Neural progenitor cell (in vitro differentiated cells): ENCODE data around the gene FHIP1A. TPM values are rescaled to one million over a fixed set of nuclear protein-coding genes. Genes with fewer than 3 reads are reported as not detected.

Experiments
- DNase-seq: peaks from one replicate; pipeline ENCODE4 v3.0.0-alpha.2; 2016; ENCODE audit warnings: low spot score
- H2AFZ ChIP-seq: fragments of 200-600 bp; sonication (generic); replicated peaks from 2 replicates; pipeline ENCODE4 v1.6.1; 2016; ENCODE audit warnings: antibody characterized with exemption
- H3F3A ChIP-seq: fragments of 200-600 bp; sonication (generic); 2 replicates; pipeline ENCODE4 v1.6.1; 2016; ENCODE audit warnings: antibody characterized with exemption, low read depth
- H3K27ac ChIP-seq: fragments of 200-600 bp; sonication (generic); 2 replicates; pipeline ENCODE4 v1.5.1; 2016; ENCODE audit warnings: mild to moderate bottlenecking
- H3K27me3 ChIP-seq: fragments of 200-600 bp; sonication (generic); 2 replicates; pipeline ENCODE4 v1.6.1; 2016; ENCODE audit warnings: mild to moderate bottlenecking, moderate library complexity
- H3K36me3 ChIP-seq: fragments of 200-600 bp; sonication (generic); 2 replicates; pipeline ENCODE4 v1.5.1; 2016
- H3K4me1 ChIP-seq: fragments of 200-600 bp; sonication (generic); 2 replicates; pipeline ENCODE4 v1.6.1; 2016; ENCODE audit warnings: mixed run types
- H3K4me2 ChIP-seq: fragments of 200-600 bp; sonication (generic); 2 replicates; pipeline ENCODE4 v1.6.1; 2016
- H3K4me3 ChIP-seq: fragments of 200-600 bp; sonication (generic); 2 replicates; pipeline ENCODE4 v1.5.1; 2016
- H3K79me2 ChIP-seq: fragments of 200-600 bp; sonication (generic); 2 replicates; pipeline ENCODE4 v1.6.1; 2016; ENCODE audit warnings: low read depth
- H3K9ac ChIP-seq: fragments of 200-600 bp; sonication (generic); 2 replicates; pipeline ENCODE4 v1.6.1; 2016
- H3K9me3 ChIP-seq: fragments of 200-600 bp; sonication (generic); 2 replicates; pipeline ENCODE4 v1.5.1; 2016; ENCODE audit warnings: low read depth
- H4K20me1 ChIP-seq: fragments of 200-600 bp; sonication (generic); 2 replicates; pipeline ENCODE4 v1.6.1; 2016; ENCODE audit warnings: low read depth
- H3K27ac Mint-ChIP-seq: 3 replicates; pipeline ENCODE4 v1.8.0; 2021; ENCODE audit warnings: mixed read lengths
- H3K27me3 Mint-ChIP-seq: 2 replicates; pipeline ENCODE4 v1.8.0; 2022; ENCODE audit warnings: low read depth, mild to moderate bottlenecking, inconsistent platforms, moderate library complexity, mixed read lengths; ENCODE audit not compliant: insufficient read depth
- H3K36me3 Mint-ChIP-seq: 3 replicates; pipeline ENCODE4 v1.8.0; 2021; ENCODE audit warnings: mixed read lengths
- H3K4me1 Mint-ChIP-seq: 3 replicates; pipeline ENCODE4 v1.8.0; 2021; ENCODE audit warnings: mixed read lengths
- H3K4me3 Mint-ChIP-seq: 3 replicates; pipeline ENCODE4 v1.8.0; 2021; ENCODE audit warnings: mild to moderate bottlenecking, moderate library complexity, mixed read lengths
- H3K9me3 Mint-ChIP-seq: 3 replicates; pipeline ENCODE4 v1.8.0; 2020; ENCODE audit warnings: mixed read lengths
- EZH2 ChIP-seq: fragments of 200-600 bp; sonication (generic); IDR thresholded peaks from 2 replicates; pipeline ENCODE4 v1.6.1; 2017; ENCODE audit warnings: antibody characterized with exemption, mild to moderate bottlenecking, moderate library complexity
- EZH2phosphoT487 ChIP-seq: fragments of 200-600 bp; sonication (generic); IDR thresholded peaks from 2 replicates; pipeline ENCODE4 v1.6.1; 2017; ENCODE audit warnings: antibody characterized with exemption
- total RNA-seq: library from RNA; depleted of rRNA; stranded (reverse); fragments of >200 nt; gene quantifications from 2 replicates; pipeline ENCODE4 v1.2.3, GENCODE V29; 2015; ENCODE audit warnings: low replicate concordance
- TF ChIP-seq, protein P1 (sequence below): fragments of 200-600 bp; sonication (generic); IDR thresholded peaks from 2 replicates; pipeline ENCODE4 v1.5.1; 2017; ENCODE audit warnings: antibody characterized with exemption, mild to moderate bottlenecking

FHIP1A gene
- total RNA-seq, 1 donor from 2014 or later: 25.7 TPM

DNA sequence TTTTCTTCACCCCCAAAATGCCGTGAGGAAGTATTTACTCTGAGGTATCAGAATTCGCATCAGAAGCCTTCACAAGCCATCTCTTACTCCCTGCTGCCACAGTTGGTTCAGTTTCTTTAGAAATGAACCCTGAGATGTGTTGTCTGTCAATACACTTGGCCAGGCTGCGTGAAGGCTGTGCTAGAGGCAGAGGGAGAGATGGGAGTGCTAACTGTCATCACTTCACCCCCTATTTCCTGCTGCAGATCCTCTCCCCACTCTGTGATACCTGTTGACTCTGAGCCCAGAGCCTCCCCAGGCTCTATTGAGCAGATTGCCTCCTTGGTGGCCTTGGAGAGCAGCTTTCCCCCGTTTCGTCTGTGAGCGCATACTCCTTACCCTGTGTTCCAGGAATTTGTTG is 34.8 kb downstream of the FHIP1A start:
- H3K27ac Mint-ChIP-seq: no peak overlapping the region

DNA sequence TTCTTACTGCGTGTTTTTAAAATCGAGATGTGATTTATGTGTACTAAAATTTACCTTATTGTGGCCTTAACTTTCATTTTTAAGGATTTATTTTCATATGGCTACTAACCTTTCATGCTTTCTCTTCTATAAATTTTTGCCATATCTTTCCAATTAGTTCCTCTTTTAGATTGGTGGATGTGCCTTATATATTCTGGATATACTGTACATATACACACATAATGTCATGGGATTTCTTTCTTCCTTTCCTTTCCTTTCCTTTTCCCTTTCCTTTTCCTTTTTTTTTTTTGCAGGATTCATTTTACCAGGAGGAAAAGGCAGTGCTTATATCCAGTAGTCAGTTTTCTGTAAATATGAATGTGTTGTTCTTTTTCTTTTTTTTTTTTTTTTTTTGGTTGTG is 37.2 kb downstream of the FHIP1A start:
- H4K20me1 ChIP-seq: no peaks in the 10 kb centered on the region
- H3K36me3 ChIP-seq: no peaks in the 10 kb centered on the region
- H3K4me1 ChIP-seq: no peaks in the 10 kb centered on the region
- no peak overlapping the region for H3K4me2 ChIP-seq
- H3K9me3 ChIP-seq: no peaks in the 10 kb centered on the region
- Mint-ChIP-seq H3K27ac (no peak overlapping the region), H3K4me1 (peaks cover 11% of the 10 kb centered on the region), H3K9me3 (no peaks in the 10 kb centered on the region), H3K36me3 (no peaks in the 10 kb centered on the region), H3K4me3 (no peak overlapping the region), H3K27me3 (peaks cover 6% of the 10 kb centered on the region)
- no peaks in the 10 kb centered on the region for H3F3A ChIP-seq
- H2AFZ ChIP-seq: no peak overlapping the region
- no peak overlapping the region for H3K4me3 ChIP-seq
- no peak for DNase-seq
- no peak for TF ChIP-seq EZH2
- TF ChIP-seq, protein P1, sequence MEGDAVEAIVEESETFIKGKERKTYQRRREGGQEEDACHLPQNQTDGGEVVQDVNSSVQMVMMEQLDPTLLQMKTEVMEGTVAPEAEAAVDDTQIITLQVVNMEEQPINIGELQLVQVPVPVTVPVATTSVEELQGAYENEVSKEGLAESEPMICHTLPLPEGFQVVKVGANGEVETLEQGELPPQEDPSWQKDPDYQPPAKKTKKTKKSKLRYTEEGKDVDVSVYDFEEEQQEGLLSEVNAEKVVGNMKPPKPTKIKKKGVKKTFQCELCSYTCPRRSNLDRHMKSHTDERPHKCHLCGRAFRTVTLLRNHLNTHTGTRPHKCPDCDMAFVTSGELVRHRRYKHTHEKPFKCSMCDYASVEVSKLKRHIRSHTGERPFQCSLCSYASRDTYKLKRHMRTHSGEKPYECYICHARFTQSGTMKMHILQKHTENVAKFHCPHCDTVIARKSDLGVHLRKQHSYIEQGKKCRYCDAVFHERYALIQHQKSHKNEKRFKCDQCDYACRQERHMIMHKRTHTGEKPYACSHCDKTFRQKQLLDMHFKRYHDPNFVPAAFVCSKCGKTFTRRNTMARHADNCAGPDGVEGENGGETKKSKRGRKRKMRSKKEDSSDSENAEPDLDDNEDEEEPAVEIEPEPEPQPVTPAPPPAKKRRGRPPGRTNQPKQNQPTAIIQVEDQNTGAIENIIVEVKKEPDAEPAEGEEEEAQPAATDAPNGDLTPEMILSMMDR: no peak
- no peak for TF ChIP-seq EZH2phosphoT487
- no peak overlapping the region for H3K9ac ChIP-seq
- H3K27me3 ChIP-seq: no peaks in the 10 kb centered on the region
- H3K27ac ChIP-seq: no peak overlapping the region
- no peaks in the 10 kb centered on the region for H3K79me2 ChIP-seq

More for the DNA sequence above, 34.8 kb downstream of the FHIP1A start:
- no peak overlapping the region for H3K4me2 ChIP-seq
- H3K79me2 ChIP-seq: no peaks in the 10 kb centered on the region
- H3K36me3 ChIP-seq: no peaks in the 10 kb centered on the region
- Mint-ChIP-seq H3K9me3 (no peaks in the 10 kb centered on the region), H3K36me3 (no peaks in the 10 kb centered on the region), H3K27me3 (peaks cover 2% of the 10 kb centered on the region), H3K4me1 (peaks cover 11% of the 10 kb centered on the region), H3K4me3 (no peak overlapping the region)
- no peak overlapping the region for H3K4me3 ChIP-seq
- no peak overlapping the region for H3K27ac ChIP-seq
- H2AFZ ChIP-seq: no peak overlapping the region
- DNase-seq: no peak
- no peak for TF ChIP-seq EZH2
- TF ChIP-seq EZH2phosphoT487: no peak
- TF ChIP-seq, protein P1: no peak
- no peaks in the 10 kb centered on the region for H3F3A ChIP-seq
- H4K20me1 ChIP-seq: no peaks in the 10 kb centered on the region
- no peaks in the 10 kb centered on the region for H3K27me3 ChIP-seq
- H3K9ac ChIP-seq: no peak overlapping the region
- no peaks in the 10 kb centered on the region for H3K9me3 ChIP-seq
- peaks cover 8% of the 10 kb centered on the region for H3K4me1 ChIP-seq

DNA sequence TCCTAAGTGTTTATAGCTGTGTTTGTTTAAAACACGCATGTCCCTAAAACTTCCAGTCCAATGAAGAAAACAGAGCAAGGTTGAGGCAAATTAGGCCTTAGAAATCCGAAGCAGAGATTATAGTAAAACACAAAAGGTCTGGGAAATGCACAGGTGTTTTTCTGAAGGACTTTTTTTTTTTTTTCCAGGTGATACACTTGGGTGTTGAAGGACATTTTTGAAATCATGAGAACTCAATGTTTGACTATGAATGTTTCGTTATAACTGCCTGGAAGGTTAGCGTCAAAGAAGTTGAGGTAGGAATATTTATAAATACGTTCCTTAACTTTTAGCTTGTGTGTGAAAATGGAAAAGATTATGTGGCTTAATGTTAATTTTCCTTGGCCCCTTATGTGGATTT is 45.5 kb downstream of the FHIP1A start:
- DNase-seq: no peak
- Histone ChIP-seq H3F3A (no peaks in the 10 kb centered on the region), H3K4me2 (no peak overlapping the region), H3K4me3 (no peak overlapping the region), H4K20me1 (peaks cover 19% of the 10 kb centered on the region), H2AFZ (no peak overlapping the region), H3K27me3 (no peaks in the 10 kb centered on the region), H3K4me1 (peaks cover 38% of the 10 kb centered on the region), H3K27ac (no peak overlapping the region), H3K36me3 (no peaks in the 10 kb centered on the region), H3K79me2 (no peaks in the 10 kb centered on the region), H3K9ac (no peak overlapping the region), H3K9me3 (no peaks in the 10 kb centered on the region)
- Mint-ChIP-seq H3K27me3 (peaks cover 6% of the 10 kb centered on the region), H3K4me1 (peaks cover 11% of the 10 kb centered on the region), H3K4me3 (no peak overlapping the region), H3K27ac (no peak overlapping the region), H3K9me3 (no peaks in the 10 kb centered on the region), H3K36me3 (no peaks in the 10 kb centered on the region)
- TF ChIP-seq, protein P1: no peak
- TF ChIP-seq EZH2 (no peak), EZH2phosphoT487 (no peak)

DNA sequence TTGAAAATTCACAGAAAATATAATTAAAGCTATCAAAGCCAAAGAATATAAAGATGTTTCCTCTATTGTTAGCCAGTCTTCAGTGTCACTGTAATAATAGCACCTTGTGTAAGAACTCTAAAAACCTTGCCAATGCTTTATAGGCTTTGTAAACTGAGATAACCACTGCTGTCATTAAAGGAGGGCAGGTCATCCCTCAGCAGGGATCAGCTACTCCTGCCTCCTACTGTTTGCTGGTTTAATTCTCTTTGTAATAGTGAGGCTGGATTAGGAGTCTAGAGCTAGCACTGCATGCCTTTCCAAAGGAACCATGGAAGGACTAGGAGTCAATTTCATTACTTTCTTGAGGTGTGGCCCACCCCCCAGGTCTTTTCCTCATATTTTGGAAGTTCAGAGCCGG is 46.2 kb downstream of the FHIP1A start:
- no peaks in the 10 kb centered on the region for H3K36me3 Mint-ChIP-seq
- TF ChIP-seq EZH2phosphoT487 (no peak), EZH2 (no peak)
- TF ChIP-seq, protein P1: no peak
- no peaks in the 10 kb centered on the region for H3K79me2 ChIP-seq
- peaks cover 42% of the 10 kb centered on the region for H3K4me1 ChIP-seq
- H4K20me1 ChIP-seq: peaks cover 19% of the 10 kb centered on the region
- H3K9ac ChIP-seq: no peak overlapping the region
- H3F3A ChIP-seq: no peaks in the 10 kb centered on the region
- peak overlapping the region; percentile 46 for H3K4me2 ChIP-seq
- peak; percentile 55 for DNase-seq
- no peaks in the 10 kb centered on the region for H3K36me3 ChIP-seq
- H3K27ac Mint-ChIP-seq: no peak overlapping the region
- peaks cover 4% of the 10 kb centered on the region for H3K27me3 Mint-ChIP-seq
- no peaks in the 10 kb centered on the region for H3K9me3 ChIP-seq
- no peaks in the 10 kb centered on the region for H3K9me3 Mint-ChIP-seq
- no peak overlapping the region for H3K4me3 Mint-ChIP-seq
- no peak overlapping the region for H3K4me3 ChIP-seq
- no peaks in the 10 kb centered on the region for H3K27me3 ChIP-seq
- H3K27ac ChIP-seq: no peak overlapping the region
- no peak overlapping the region for H2AFZ ChIP-seq
- H3K4me1 Mint-ChIP-seq: peaks cover 12% of the 10 kb centered on the region
